Mucosa of descending colon (tissue), 3 donors: ENCODE measurements around the gene CNTNAP2. TPM values are rescaled to one million over a fixed set of nuclear protein-coding genes. Genes with fewer than 3 reads are reported as not detected.

Experiments
- ATAC-seq: fragments of 200-7000 bp; cut with Tn5 transposase; one replicate; pipeline ENCODE4 v1.9.1; 2020; ENCODE audit warnings: mild to moderate bottlenecking, moderate library complexity
- DNase-seq, 3 donors: peaks; one replicate each; pipeline ENCODE4 v3.0.0-alpha.2; 2020
- H3K36me3 ChIP-seq: fragments of 200-600 bp; one replicate; pipeline ENCODE4 v1.8.0; 2021; ENCODE audit warnings: low read depth, mild to moderate bottlenecking
- H3K4me1 ChIP-seq: fragments of 200-600 bp; one replicate; pipeline ENCODE4 v1.8.0; 2021; ENCODE audit warnings: low read depth, mild to moderate bottlenecking
- H3K4me3 ChIP-seq: fragments of 200-600 bp; one replicate; pipeline ENCODE4 v1.8.0; 2021; ENCODE audit warnings: mild to moderate bottlenecking
- H3K9me3 ChIP-seq: fragments of 200-600 bp; one replicate; pipeline ENCODE4 v1.8.0; 2021; ENCODE audit warnings: mild to moderate bottlenecking
- intact Hi-C, 2 donors: fragments of 100-400 bp; cut with DNase I in 1 of 2; cut with micrococcal nuclease in 1 of 2; formaldehyde crosslinking; loops; one replicate each; pipeline versions ENCODE4 v1.11.0 to v1.11.1; 2022; cut with DNase I, micrococcal nuclease
- total RNA-seq, 3 donors: library from RNA; stranded (reverse); fragmentation: NEBNext Ultra II Directional in 2 of 3; extraction: Animal tissue kit (Norgen Biotek cat#: 25700) in 2 of 3; gene quantifications; one replicate each; pipeline versions ENCODE4 v1.2.1 to v1.2.4, GENCODE V29; 2021 to 2023
- TF ChIP-seq, protein P1 (sequence below): fragments of 200-600 bp; IDR thresholded peaks from one replicate; pipeline ENCODE4 v1.8.0; 2022; ENCODE audit warnings: antibody characterized with exemption, mild to moderate bottlenecking
- donor health status: DM: no; HTN: no; CAD: no; lungs with moderate emphysema.
- donor health status: DM: no; HTN: no; CAD: no.
- donor health status: DM: no; HTN: yes; CAD: no.

The CNTNAP2 gene
- total RNA-seq, 3 donors from 2014 or later, result 3.1 to 5.9 (median 4.2) TPM

- DNase-seq, result no peak
- Histone ChIP-seq H3K4me3 (no peak overlapping the region), H3K36me3 (no peaks in the 10 kb centered on the region), H3K4me1 (no peaks in the 10 kb centered on the region), H3K9me3 (no peaks in the 10 kb centered on the region)
- TF ChIP-seq, protein P1, sequence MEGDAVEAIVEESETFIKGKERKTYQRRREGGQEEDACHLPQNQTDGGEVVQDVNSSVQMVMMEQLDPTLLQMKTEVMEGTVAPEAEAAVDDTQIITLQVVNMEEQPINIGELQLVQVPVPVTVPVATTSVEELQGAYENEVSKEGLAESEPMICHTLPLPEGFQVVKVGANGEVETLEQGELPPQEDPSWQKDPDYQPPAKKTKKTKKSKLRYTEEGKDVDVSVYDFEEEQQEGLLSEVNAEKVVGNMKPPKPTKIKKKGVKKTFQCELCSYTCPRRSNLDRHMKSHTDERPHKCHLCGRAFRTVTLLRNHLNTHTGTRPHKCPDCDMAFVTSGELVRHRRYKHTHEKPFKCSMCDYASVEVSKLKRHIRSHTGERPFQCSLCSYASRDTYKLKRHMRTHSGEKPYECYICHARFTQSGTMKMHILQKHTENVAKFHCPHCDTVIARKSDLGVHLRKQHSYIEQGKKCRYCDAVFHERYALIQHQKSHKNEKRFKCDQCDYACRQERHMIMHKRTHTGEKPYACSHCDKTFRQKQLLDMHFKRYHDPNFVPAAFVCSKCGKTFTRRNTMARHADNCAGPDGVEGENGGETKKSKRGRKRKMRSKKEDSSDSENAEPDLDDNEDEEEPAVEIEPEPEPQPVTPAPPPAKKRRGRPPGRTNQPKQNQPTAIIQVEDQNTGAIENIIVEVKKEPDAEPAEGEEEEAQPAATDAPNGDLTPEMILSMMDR, result no peak
- ATAC-seq, result no peak
- intact Hi-C loops, result no loop called here
These were observed 1520.0 kb downstream of the CNTNAP2 start for GRCh38 chr7:147636553-147636952.

DNA sequence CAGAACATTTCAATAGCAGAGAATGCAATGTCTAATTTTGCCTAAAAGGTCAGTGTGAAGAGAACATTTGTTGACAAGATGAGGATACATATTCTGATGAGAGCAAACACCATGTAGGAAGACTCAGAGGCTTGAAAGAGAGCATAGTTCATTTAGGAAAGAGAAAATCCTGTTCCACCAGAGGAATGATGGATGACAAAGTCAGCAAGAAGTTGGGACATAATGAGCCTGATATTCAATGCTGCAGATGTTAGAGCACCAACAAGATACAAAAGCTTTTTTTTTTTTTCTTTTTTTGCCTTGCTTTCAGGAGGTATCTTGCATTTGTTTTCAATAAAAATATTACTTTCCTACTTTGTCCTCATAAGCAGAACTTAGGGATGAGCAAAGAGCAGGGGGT is 1522.0 kb downstream of the CNTNAP2 start:
- no peaks in the 10 kb centered on the region for H3K9me3 ChIP-seq
- H3K36me3 ChIP-seq, result no peaks in the 10 kb centered on the region
- no peak for DNase-seq
- no peak overlapping the region for H3K4me3 ChIP-seq
- no peaks in the 10 kb centered on the region for H3K4me1 ChIP-seq
- intact Hi-C loops, result no loop called here
- no peak for ATAC-seq
- TF ChIP-seq, protein P1, result no peak

- Histone ChIP-seq H3K4me3 (no peak overlapping the region), H3K4me1 (no peaks in the 10 kb centered on the region), H3K36me3 (no peaks in the 10 kb centered on the region), H3K9me3 (no peaks in the 10 kb centered on the region)
- intact Hi-C loops, result no loop called here
- no peak for ATAC-seq
- TF ChIP-seq, protein P1, result no peak
- no peak for DNase-seq
These were observed 1522.4 kb downstream of the CNTNAP2 start for GRCh38 chr7:147639037-147639436.

DNA sequence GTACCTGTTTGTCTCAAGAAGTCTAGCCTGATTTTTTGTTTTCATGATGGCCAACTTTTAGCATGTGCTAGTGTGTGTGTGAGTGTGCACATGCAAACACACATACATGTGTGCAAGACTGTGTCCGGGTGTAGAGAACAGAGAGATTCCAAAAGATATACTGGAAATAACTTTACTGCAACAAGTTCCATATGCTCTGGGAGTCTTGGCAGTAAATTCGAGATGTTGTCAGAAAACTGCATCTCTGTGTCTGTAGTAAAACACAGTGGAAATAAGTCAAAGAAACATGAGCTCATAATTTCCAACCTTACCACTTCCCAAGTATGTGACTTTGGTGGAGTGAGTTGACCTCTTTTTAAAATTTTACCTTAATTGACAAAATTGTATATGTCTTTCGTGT is 1523.2 kb downstream of the CNTNAP2 start:
- H3K9me3 ChIP-seq, result no peaks in the 10 kb centered on the region
- ATAC-seq (no peak), DNase-seq (no peak)
- no peak overlapping the region for H3K4me3 ChIP-seq
- H3K4me1 ChIP-seq, result no peaks in the 10 kb centered on the region
- intact Hi-C loops, result no loop called here
- TF ChIP-seq, protein P1, result no peak
- no peaks in the 10 kb centered on the region for H3K36me3 ChIP-seq

DNA sequence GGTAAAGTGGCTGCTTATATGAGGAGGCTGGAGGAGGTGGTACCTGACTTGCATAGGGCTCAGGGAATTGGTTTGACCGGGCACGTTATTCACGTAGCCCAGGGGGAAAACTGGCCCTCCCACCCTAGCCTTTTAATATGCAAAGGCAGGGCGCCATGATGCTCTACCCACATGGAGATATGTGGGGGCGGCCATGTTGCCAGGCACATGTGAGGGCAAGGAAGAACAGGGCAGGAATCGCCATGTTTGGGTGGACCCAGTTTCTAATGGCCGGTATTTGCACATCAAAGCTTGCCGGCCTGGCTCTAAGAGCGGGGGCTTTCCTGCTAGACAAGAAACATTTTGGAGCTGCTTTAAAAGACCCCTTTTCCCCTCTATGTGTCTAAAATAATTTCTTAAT is 1524.2 kb downstream of the CNTNAP2 start:
- H3K4me3 ChIP-seq, result no peak overlapping the region
- DNase-seq (no peak), ATAC-seq (no peak)
- no peaks in the 10 kb centered on the region for H3K36me3 ChIP-seq
- H3K9me3 ChIP-seq, result no peaks in the 10 kb centered on the region
- intact Hi-C loops, result no loop called here
- TF ChIP-seq, protein P1, result no peak
- no peaks in the 10 kb centered on the region for H3K4me1 ChIP-seq

GRCh38 chr7:147646568-147646967 is 1530.0 kb downstream of the CNTNAP2 start:
- Histone ChIP-seq H3K4me3 (no peak overlapping the region), H3K9me3 (no peaks in the 10 kb centered on the region), H3K36me3 (no peaks in the 10 kb centered on the region), H3K4me1 (no peaks in the 10 kb centered on the region)
- intact Hi-C loops, result no loop called here
- DNase-seq (peak in 2 of 3 donors; percentile 35 to 64), ATAC-seq (peak; percentile 100)
- TF ChIP-seq, protein P1, result no peak
